Hepatocyte (in vitro differentiated cells): ENCODE results near the gene ATF7IP2. TPM values are rescaled to one million over a fixed set of nuclear protein-coding genes. Genes with fewer than 3 reads are reported as not detected.

ENCODE experiments used
- DNase-seq: peaks from one replicate; pipeline ENCODE4 v3.0.0-alpha.2; 2016; ENCODE audit warnings: low spot score
- H2AFZ ChIP-seq: fragments of 200-600 bp; sonication (generic); 2 replicates; pipeline ENCODE4 v1.6.0; 2016; ENCODE audit warnings: antibody characterized with exemption, mild to moderate bottlenecking
- H3K27ac ChIP-seq: fragments of 200-600 bp; sonication (generic); 2 replicates; pipeline ENCODE4 v1.5.1; 2016; ENCODE audit warnings: mild to moderate bottlenecking
- H3K27me3 ChIP-seq: fragments of 200-600 bp; sonication (generic); 2 replicates; pipeline ENCODE4 v1.6.1; 2016
- H3K36me3 ChIP-seq: fragments of 200-600 bp; sonication (generic); replicated peaks from 2 replicates; pipeline ENCODE4 v1.5.1; 2016; ENCODE audit warnings: low read depth; ENCODE audit not compliant: insufficient read depth
- H3K4me1 ChIP-seq: fragments of 200-600 bp; sonication (generic); 2 replicates; pipeline ENCODE4 v1.5.1; 2016; ENCODE audit warnings: mild to moderate bottlenecking, moderate library complexity; ENCODE audit not compliant: insufficient read depth
- H3K4me2 ChIP-seq: fragments of 200-600 bp; sonication (generic); 2 replicates; pipeline ENCODE4 v1.6.0; 2016
- H3K4me3 ChIP-seq: fragments of 200-600 bp; sonication (generic); 2 replicates; pipeline ENCODE4 v1.5.1; 2016; ENCODE audit warnings: mild to moderate bottlenecking
- H3K79me2 ChIP-seq: fragments of 200-600 bp; sonication (generic); 2 replicates; pipeline ENCODE4 v1.6.0; 2017; ENCODE audit warnings: mild to moderate bottlenecking
- H3K9me2 ChIP-seq: fragments of 200-600 bp; sonication (generic); replicated peaks from 2 replicates; pipeline ENCODE4 v1.6.0; 2017; ENCODE audit warnings: mild to moderate bottlenecking; ENCODE audit not compliant: insufficient read depth
- H3K9me3 ChIP-seq: fragments of 200-600 bp; sonication (generic); 2 replicates; pipeline ENCODE4 v1.5.1; 2016; ENCODE audit warnings: low read depth, mild to moderate bottlenecking
- H4K20me1 ChIP-seq: fragments of 200-600 bp; sonication (generic); 2 replicates; pipeline ENCODE4 v1.6.0; 2016; ENCODE audit warnings: mild to moderate bottlenecking; ENCODE audit not compliant: insufficient read depth, poor library complexity, severe bottlenecking
- EZH2 ChIP-seq: fragments of 200-600 bp; sonication (generic); IDR thresholded peaks from 2 replicates; pipeline ENCODE4 v1.6.1; 2016; ENCODE audit warnings: antibody characterized with exemption, mild to moderate bottlenecking, borderline replicate concordance
- EZH2phosphoT487 ChIP-seq: fragments of 200-600 bp; sonication (generic); IDR thresholded peaks from one replicate; pipeline ENCODE4 v1.6.1; 2018; ENCODE audit warnings: antibody characterized with exemption, mild to moderate bottlenecking, low read depth, moderate library complexity; ENCODE audit not compliant: unreplicated experiment, severe bottlenecking
- WGBS: methylation state at CpG from one replicate; pipeline ENCODE4 v1.1.6; 2016; ENCODE audit warnings: low lambda C conversion rate; ENCODE audit errors: missing lambda C conversion rate; 5-methylcytosine and 5-hydroxymethylcytosine counted together
- polyA plus RNA-seq: library from polyadenylated mRNA; unstranded; fragments of >200 nt; fragmentation: Nextera tagmentation; extraction: Ambion mirVana; gene quantifications from 2 replicates; pipeline ENCODE4 v1.2.1, GENCODE V29; 2016
- total RNA-seq: library from RNA; depleted of rRNA; stranded (reverse); fragments of >200 nt; gene quantifications from 2 replicates; pipeline ENCODE4 v1.2.3, GENCODE V29; 2014
- TF ChIP-seq, protein P1 (sequence below): fragments of 200-600 bp; sonication (generic); IDR thresholded peaks from 2 replicates; pipeline ENCODE4 v1.5.1; 2016; ENCODE audit warnings: antibody characterized with exemption, mild to moderate bottlenecking; ENCODE audit not compliant: poor library complexity

The ATF7IP2 gene
- total and polyA plus RNA-seq, 2 experiments from 2014 or later: 58.3 to 68.7 TPM

DNA sequence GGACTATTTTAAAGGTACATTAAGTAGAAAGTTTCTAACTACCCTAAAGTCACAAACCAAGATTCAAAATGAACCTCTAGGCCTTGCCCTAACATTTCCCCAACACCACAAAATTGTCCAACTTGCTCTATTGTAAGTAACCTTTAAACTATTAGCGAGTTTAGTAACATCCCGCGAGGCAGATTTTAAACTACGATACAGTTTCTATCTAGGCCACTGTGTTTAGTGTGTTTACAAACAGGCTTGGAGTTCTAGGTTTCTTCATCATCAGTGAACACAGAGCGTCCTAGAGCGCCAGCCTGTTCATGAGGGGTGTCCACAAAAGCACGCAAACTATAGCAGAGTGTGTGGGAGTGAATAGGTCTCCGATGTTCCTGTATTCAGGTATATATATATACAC, 142.8 kb downstream of the ATF7IP2 start:
- no peaks in the 10 kb centered on the region for H3K36me3 ChIP-seq
- H4K20me1 ChIP-seq: no peaks in the 10 kb centered on the region
- H3K27ac ChIP-seq: no peak overlapping the region
- no peaks in the 10 kb centered on the region for H3K9me2 ChIP-seq
- H3K4me1 ChIP-seq: no peaks in the 10 kb centered on the region
- H2AFZ ChIP-seq: no peak overlapping the region
- WGBS: 90% methylated on average over 8 of the region's 8 CpGs
- TF ChIP-seq, protein P1, sequence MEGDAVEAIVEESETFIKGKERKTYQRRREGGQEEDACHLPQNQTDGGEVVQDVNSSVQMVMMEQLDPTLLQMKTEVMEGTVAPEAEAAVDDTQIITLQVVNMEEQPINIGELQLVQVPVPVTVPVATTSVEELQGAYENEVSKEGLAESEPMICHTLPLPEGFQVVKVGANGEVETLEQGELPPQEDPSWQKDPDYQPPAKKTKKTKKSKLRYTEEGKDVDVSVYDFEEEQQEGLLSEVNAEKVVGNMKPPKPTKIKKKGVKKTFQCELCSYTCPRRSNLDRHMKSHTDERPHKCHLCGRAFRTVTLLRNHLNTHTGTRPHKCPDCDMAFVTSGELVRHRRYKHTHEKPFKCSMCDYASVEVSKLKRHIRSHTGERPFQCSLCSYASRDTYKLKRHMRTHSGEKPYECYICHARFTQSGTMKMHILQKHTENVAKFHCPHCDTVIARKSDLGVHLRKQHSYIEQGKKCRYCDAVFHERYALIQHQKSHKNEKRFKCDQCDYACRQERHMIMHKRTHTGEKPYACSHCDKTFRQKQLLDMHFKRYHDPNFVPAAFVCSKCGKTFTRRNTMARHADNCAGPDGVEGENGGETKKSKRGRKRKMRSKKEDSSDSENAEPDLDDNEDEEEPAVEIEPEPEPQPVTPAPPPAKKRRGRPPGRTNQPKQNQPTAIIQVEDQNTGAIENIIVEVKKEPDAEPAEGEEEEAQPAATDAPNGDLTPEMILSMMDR: no peak
- no peak for TF ChIP-seq EZH2
- no peak for TF ChIP-seq EZH2phosphoT487
- DNase-seq: no peak
- no peaks in the 10 kb centered on the region for H3K79me2 ChIP-seq
- no peaks in the 10 kb centered on the region for H3K9me3 ChIP-seq
- no peaks in the 10 kb centered on the region for H3K27me3 ChIP-seq
- H3K4me3 ChIP-seq: no peak overlapping the region
- H3K4me2 ChIP-seq: no peak overlapping the region

DNA sequence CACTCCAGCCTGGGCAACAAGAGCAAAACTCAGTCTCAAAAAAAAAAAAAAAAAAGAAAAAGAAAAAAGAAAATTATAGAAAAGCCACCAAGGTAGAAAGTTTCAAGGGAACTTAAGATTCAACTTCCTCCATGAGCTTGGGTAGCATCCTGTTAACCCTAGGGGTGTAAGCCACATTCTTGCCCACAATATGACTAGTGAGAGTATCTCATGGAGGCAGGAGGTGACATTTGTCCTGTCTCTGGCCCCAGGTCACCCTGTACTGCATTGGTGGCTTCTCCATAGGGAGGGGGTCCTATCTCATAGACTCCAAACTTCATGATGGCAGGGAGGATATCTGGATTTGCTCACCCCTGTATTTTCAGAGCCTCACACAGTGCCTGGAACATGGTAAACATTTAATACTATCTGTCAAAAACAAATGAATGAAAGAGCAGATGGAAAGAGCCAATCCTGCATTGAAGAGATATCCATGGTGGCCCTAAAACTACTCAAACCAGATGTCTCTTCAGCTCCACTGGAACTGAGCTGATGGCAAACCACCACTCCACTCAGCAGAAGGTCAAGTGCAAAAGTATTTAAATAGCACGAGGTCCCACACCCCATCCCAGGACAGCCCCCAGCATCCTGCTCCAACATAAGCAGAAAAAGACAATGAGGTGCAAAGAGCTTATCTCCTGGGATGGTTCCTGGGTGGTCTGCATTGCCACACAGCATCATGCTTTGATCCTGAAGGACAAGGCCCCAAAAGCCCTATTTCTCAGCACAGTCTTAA, 144.2 kb downstream of the ATF7IP2 start:
- no peak overlapping the region for H3K4me2 ChIP-seq
- H3K36me3 ChIP-seq: no peaks in the 10 kb centered on the region
- H3K9me2 ChIP-seq: no peaks in the 10 kb centered on the region
- H4K20me1 ChIP-seq: no peaks in the 10 kb centered on the region
- 55% methylated on average over 1 of the region's 1 CpG for WGBS
- no peak overlapping the region for H3K27ac ChIP-seq
- DNase-seq: no peak
- H3K79me2 ChIP-seq: no peaks in the 10 kb centered on the region
- H3K4me3 ChIP-seq: no peak overlapping the region
- H3K27me3 ChIP-seq: no peaks in the 10 kb centered on the region
- no peak for TF ChIP-seq EZH2
- no peak for TF ChIP-seq EZH2phosphoT487
- TF ChIP-seq, protein P1: no peak
- H3K4me1 ChIP-seq: no peaks in the 10 kb centered on the region
- H3K9me3 ChIP-seq: no peaks in the 10 kb centered on the region
- no peak overlapping the region for H2AFZ ChIP-seq

DNA sequence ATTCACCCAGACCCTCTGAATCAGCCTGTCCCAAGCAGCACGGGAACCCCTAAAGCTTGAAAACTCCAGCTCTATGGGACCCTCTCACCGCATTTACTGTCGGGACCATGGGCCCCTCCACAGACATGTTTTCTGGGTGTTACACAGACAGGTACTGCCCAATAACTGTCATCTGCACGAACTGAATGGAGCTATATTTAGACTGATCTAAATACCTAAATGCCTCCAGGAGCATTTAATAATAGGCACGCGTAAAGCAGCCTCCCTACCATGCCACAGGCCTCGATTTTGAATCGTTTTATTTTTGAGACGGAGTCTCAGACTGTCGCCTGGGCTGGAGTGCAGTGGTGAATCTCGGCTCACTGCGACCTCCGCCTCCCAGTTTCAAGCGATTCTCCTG, 144.8 kb downstream of the ATF7IP2 start:
- H3K9me2 ChIP-seq: no peaks in the 10 kb centered on the region
- no peaks in the 10 kb centered on the region for H3K27me3 ChIP-seq
- no peak for DNase-seq
- 92% methylated on average over 14 of the region's 14 CpGs for whole genome bisulfite sequencing
- H3K36me3 ChIP-seq: no peaks in the 10 kb centered on the region
- H4K20me1 ChIP-seq: no peaks in the 10 kb centered on the region
- no peak overlapping the region for H3K4me2 ChIP-seq
- TF ChIP-seq EZH2phosphoT487 (no peak), EZH2 (no peak)
- TF ChIP-seq, protein P1: no peak
- H3K79me2 ChIP-seq: no peaks in the 10 kb centered on the region
- no peak overlapping the region for H2AFZ ChIP-seq
- no peak overlapping the region for H3K4me3 ChIP-seq
- no peaks in the 10 kb centered on the region for H3K4me1 ChIP-seq
- no peaks in the 10 kb centered on the region for H3K9me3 ChIP-seq
- H3K27ac ChIP-seq: no peak overlapping the region

DNA sequence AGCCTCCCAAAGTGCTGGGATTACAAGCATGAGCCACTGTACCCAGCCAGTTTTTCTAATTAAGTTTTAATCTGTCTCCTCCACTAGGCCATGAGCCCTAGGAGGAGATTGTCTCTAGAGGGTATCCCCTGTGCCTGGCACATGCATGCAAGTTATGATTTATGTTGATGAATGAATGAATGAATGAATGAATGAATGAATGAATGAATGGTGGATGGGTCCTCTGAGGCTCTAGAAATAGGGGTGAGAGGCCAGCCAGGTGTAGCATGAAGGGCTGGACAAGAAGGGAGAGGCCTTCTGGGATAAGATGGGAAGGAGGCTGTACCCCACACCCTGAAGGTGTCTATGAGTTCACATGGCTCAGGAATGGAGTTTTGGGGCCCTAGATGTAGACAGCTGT, 145.7 kb downstream of the ATF7IP2 start:
- H3K9me3 ChIP-seq: no peaks in the 10 kb centered on the region
- no peaks in the 10 kb centered on the region for H3K4me1 ChIP-seq
- no peaks in the 10 kb centered on the region for H4K20me1 ChIP-seq
- no peak overlapping the region for H3K4me3 ChIP-seq
- no peak overlapping the region for H3K4me2 ChIP-seq
- no peaks in the 10 kb centered on the region for H3K36me3 ChIP-seq
- H3K27me3 ChIP-seq: no peaks in the 10 kb centered on the region
- no peaks in the 10 kb centered on the region for H3K79me2 ChIP-seq
- DNase-seq: no peak
- H3K27ac ChIP-seq: no peak overlapping the region
- H3K9me2 ChIP-seq: no peaks in the 10 kb centered on the region
- TF ChIP-seq EZH2phosphoT487: no peak
- TF ChIP-seq, protein P1: no peak
- no peak for TF ChIP-seq EZH2
- H2AFZ ChIP-seq: no peak overlapping the region
